ENCODE results near the gene PLAU.

DNA sequence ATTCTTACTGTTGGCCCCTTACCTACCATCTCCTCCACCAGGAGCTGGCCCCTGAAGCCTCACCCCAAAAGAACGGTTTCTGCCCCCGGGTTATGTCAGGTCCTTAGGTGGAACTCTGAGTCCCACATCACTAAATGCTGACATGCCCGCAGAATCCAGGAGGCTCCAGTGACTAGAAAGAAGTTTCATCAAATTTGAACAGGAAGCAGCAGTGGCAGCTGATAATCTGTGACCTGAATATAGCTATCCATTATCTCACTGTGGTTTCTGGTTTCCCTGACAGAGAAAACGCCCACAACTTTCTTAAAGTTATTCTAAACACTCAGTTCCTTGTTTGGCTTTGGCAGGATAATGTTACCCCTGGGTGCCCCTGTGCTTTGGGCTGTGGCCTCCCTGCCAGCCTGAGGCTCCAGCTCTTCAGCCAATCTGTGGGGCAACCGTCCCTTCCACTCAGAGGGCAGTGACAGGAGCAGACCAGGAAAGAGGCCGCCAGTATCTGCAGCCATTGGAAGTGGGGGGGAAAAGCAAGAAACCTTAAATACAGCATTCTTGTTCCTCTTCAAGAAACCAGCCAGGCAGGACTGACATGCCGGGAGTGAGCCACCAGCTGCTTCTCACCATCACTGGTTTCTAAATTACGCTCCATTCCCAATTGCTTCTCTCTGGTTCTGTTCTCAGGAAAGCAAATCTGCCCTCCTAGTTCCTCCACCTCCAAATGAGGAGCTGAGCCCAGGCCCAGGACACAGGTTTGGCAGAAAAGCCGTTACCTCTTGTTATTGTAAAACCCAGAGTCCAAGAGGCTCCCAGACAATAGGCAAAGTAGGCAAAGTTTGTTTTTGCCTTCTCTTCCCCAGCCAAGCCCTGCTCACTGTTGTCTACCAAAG lies 45.8 kb downstream of the PLAU start:
- TF ChIP-seq, protein P1, sequence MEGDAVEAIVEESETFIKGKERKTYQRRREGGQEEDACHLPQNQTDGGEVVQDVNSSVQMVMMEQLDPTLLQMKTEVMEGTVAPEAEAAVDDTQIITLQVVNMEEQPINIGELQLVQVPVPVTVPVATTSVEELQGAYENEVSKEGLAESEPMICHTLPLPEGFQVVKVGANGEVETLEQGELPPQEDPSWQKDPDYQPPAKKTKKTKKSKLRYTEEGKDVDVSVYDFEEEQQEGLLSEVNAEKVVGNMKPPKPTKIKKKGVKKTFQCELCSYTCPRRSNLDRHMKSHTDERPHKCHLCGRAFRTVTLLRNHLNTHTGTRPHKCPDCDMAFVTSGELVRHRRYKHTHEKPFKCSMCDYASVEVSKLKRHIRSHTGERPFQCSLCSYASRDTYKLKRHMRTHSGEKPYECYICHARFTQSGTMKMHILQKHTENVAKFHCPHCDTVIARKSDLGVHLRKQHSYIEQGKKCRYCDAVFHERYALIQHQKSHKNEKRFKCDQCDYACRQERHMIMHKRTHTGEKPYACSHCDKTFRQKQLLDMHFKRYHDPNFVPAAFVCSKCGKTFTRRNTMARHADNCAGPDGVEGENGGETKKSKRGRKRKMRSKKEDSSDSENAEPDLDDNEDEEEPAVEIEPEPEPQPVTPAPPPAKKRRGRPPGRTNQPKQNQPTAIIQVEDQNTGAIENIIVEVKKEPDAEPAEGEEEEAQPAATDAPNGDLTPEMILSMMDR (IDR thresholded peaks at IDR 0.05): no peak
- no peak for TF ChIP-seq EZH2 (IDR thresholded peaks at IDR 0.05)
